SIG-M5 (cell line): ENCODE measurements around the gene ABCA7.

Experiments
- DNase-seq: peaks from one replicate; lab custom pipeline; 2025; lab: John Stamatoyannopoulos, UW

ABCA7 gene, protein sequence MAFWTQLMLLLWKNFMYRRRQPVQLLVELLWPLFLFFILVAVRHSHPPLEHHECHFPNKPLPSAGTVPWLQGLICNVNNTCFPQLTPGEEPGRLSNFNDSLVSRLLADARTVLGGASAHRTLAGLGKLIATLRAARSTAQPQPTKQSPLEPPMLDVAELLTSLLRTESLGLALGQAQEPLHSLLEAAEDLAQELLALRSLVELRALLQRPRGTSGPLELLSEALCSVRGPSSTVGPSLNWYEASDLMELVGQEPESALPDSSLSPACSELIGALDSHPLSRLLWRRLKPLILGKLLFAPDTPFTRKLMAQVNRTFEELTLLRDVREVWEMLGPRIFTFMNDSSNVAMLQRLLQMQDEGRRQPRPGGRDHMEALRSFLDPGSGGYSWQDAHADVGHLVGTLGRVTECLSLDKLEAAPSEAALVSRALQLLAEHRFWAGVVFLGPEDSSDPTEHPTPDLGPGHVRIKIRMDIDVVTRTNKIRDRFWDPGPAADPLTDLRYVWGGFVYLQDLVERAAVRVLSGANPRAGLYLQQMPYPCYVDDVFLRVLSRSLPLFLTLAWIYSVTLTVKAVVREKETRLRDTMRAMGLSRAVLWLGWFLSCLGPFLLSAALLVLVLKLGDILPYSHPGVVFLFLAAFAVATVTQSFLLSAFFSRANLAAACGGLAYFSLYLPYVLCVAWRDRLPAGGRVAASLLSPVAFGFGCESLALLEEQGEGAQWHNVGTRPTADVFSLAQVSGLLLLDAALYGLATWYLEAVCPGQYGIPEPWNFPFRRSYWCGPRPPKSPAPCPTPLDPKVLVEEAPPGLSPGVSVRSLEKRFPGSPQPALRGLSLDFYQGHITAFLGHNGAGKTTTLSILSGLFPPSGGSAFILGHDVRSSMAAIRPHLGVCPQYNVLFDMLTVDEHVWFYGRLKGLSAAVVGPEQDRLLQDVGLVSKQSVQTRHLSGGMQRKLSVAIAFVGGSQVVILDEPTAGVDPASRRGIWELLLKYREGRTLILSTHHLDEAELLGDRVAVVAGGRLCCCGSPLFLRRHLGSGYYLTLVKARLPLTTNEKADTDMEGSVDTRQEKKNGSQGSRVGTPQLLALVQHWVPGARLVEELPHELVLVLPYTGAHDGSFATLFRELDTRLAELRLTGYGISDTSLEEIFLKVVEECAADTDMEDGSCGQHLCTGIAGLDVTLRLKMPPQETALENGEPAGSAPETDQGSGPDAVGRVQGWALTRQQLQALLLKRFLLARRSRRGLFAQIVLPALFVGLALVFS (N-terminal part only)

DNA sequence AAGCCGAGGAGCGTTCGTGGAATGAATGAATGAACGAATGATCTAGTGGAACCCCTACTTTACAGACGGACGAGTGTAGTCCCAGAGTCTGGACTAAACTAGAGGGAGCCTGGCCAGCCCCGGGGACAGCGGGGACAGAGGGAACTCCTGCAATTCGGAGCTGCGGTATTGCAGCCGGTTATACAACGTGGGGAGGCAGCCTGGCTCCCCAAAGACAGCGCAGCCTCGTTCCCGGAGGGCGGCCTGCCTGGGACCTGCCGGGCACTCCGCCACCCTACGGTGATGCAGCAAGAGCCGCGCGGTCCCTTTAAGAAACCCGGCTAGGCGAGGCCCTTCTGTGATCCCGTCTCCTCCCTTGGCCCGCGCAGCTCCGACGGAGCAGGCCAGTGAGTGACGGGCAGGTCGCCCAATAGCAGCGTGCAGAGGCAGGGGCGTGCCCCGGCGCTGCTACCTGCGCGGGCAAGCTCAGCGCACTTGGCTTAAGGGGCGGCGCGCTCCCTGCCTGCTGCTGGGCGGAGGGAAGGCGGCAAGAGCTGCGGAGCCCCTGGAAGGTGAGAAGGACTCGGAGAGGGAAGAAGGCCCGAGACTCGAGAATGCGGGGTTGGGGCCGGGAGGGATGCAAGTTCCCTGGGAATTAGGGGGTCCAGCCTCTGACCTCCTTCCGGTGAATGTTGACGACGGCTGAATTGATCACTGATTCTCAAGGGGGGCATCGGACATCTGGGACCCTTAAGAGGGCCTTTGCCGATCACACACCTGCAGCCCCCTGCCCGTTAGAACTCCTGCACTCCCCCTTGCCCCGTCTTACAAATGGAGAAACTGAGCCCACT, at the start of gene ABCA7:
Gene ABCA7 (plus strand): TSS at position 462 of the 830 bp plus-strand sequence. CDS start 1,255 bp downstream, outside the sequence.
- DNase-seq = peak; percentile 66

DNA sequence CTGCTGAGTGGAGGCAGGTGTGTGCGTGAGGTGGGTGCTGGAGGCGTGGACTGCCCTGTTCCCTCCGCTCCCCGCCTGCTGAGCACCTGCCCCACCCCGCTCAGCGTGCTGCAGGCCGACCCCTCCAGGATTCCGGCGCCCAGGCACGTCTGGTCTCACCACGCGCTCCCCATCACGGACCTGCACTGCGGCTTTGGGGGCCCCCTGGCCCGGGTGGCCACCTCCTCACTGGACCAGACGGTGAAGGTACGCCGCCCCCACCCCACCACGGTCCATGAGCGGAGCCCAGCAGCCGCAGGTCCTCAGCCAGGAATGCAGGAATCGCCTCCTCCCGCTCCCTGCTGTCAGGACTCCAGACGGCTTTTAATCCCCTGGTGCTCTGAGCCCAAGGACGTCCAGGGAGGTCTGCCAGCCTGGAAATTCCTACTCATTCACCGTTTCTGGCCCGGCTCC, 49.8 kb upstream of the ABCA7 start:
- no peak for DNase-seq

DNA sequence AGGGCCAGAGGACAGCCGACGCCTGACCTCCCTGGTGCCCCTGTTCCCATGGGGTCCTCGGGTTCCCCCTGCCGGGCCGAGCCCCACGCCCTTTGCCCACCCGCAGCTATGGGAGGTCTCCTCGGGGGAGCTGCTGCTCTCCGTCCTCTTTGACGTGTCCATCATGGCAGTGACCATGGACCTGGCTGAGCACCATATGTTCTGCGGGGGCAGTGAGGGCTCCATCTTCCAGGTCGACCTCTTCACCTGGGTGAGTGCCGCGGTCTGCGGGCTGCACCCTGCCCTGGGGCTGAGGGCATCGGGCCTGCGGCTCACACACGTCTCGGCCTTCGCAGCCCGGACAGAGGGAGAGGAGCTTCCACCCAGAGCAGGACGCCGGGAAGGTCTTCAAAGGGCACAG, 49.2 kb upstream of the ABCA7 start:
- DNase-seq = no peak

DNA sequence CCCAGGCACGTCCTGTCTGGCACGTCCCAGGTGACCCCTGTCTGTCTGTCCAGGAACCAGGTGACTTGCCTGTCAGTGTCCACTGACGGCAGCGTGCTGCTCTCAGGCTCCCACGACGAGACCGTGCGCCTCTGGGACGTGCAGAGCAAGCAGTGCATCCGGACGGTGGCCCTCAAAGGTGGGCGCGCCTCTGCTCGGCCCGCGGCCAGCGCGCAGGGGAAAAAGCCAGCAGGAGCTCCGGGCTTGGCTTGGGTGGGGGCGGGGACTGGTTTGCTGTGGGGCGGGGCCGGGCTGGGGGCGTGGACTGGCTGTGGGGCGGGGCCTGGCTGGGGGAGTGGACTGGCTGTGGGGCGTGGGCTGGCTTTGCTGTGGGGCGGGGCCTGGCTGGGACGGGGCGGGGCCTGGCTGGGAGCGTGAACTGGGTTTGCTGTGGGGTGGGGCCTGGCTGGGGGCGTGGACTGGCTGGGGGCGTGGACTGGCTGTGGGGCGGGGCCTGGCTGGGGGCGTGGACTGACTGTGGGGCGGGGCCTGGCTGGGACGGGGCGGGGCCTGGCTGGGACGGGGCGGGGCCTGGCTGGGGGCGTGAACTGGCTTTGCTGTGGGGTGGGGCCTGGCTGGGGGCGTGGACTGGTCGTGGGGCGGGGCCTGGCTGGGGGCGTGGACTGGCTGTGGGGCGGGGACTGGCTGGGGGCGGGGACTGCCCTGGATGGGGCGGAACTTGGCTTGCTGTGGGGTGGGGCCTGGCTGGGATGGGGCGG, 48.6 kb upstream of the ABCA7 start:
- no peak for DNase-seq

DNA sequence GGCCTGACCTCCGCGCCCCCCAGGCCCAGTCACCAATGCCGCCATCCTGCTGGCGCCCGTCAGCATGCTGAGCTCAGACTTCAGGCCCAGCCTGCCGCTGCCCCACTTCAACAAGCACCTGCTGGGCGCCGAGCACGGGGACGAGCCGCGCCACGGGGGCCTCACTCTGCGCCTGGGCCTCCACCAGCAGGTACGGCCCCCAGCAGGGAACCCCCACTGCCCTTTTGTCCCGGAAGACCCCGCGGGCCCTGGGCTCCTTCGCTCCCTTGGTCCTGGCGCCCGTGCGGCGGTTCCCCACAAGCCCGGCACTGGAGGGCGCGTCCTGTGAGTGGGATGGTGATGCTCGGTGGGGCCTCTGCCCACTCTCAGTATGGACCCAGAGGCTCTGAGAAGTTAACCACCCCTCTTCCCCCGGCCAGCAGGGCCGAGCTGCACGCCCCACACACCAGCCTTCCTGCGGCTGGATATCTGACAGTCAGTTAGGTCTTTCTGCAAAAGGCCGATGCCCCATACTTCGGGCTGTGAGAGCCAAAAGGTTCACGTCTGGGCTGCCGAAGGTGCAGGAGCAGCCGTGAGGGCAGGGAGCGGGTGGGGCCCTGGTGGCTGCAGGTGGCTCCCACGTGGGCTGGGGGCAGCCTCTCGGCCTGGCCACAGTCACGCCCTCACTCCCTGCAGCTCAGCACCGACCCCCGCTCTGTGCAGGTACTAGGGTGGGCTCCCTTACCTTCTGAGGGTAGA, 47.8 kb upstream of the ABCA7 start:
- DNase-seq = no peak

DNA sequence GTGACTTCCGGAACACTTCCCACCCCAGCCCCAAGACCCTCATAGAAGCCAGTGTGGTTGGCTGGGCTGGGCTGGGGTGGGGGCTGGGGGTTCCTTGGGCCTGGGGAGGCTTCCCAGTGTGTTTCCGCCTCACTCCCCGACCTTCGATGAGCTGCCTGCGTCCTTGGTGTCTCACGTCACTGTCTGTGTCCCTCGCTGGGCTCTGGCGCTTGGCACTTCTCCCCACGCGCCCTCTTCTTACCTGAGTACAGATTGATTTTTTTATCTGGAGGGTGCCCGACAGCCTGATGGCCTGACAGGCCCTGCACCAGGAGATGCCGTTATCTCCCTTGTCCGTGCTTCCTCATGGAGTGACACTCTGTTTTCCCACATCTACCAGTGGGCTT, 47.2 kb upstream of the ABCA7 start:
- no peak for DNase-seq

DNA sequence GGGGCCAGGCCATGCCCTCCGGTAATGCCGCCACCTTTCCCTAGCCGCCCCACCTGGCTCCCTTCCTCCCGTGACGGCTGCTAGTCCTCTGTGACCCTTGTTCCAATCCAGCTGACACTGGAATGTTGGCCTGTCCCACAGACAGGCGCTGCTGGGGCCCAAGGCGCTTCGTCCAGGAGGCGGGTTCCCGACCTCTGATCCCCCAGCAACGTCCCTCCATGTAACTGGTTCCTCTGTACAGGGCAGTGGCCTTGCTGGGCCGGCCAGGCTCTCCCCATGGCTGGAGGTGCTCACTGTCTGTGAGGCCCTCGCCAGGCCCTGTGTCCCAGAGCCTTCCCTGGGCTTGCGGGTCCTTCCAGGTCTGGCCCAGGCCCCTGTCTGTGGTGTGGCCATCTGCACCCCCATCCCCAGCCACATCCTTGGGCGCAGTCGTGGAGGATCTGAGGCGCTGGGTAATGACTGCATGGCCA, 46.5 kb upstream of the ABCA7 start:
- no peak for DNase-seq

DNA sequence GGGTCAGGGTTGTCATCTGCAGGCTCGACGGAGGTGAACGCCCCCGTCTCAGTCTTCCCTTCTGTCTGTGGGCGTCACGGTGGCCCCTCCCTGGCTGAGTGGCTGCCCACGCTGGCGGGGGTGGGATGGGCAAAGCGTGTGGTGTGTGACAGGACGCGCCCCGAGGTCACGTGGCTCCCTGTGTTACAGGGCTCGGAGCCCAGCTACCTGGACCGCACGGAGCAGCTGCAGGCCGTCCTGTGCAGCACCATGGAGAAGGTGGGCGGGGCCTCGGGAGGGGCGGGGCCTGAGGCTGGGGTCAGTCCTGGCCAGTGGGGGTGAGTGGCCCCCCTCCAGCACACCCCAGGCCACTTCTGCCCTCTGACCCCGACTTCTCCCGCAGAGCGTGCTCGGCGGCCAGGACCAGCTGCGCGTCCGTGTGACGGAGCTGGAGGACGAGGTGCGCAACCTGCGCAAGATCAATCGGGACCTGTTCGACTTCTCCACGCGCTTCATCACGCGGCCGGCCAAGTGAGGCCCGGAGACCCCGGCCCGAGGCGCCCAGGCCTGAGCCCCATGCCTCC, 46.0 kb upstream of the ABCA7 start:
- DNase-seq = no peak

DNA sequence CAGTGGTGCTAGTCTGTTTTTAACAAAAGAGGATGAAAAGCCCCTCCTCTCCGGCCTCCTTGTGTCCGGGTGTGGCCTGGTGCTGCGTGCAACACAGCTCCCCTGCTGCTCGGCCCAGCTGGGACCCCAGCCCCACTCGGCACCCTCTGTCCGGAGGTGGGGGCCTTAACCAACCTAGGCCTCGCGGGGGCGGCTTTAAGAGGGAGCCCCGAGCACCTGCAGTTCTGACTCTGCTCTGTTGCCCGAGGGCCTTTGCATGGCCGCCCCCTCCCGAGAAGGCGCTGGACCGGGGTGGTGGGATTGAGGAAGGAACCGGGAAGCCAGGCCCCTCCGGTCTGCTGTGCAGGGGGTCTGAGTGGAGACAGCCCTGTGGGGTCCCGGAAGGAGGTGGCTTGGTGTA, 45.4 kb upstream of the ABCA7 start:
- no peak for DNase-seq

DNA sequence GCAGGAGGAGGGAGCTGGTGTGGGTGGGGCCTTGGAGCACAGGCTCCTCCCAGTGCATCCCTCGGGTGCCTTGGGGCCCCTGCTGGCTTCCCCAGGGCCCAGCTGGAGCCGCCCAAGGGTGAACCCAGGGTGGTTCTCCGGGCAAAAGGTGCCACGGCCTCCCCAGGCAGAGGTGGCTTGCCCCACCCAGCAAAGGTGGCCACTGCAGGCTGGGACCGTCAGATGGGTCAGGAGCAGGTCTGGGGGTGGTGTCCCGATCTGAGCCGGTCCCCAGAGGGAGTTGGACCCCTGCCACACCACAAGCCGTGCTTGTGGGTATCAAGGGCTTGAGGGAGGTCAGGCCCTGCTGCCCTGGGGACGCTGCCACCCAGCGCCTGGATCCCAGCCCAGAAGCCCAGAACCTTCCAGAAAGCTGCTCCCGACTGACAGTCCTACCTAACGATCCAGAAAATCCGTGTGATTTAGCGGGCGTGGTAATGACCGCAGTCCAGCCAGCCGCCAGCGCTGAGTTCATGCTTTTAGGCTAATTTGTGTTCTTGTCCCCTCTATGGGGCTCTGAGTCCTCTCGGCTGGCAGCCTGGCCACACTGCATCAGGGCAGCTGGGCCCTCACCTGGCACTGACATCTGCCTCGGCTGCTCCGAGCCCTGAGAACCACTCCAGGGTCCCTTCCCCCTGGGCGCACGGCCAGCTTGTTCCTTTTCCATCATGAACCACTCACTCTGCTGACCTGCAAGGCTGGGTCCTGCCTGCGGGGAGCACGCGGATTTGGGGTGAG, 44.7 kb upstream of the ABCA7 start:
- DNase-seq = no peak

DNA sequence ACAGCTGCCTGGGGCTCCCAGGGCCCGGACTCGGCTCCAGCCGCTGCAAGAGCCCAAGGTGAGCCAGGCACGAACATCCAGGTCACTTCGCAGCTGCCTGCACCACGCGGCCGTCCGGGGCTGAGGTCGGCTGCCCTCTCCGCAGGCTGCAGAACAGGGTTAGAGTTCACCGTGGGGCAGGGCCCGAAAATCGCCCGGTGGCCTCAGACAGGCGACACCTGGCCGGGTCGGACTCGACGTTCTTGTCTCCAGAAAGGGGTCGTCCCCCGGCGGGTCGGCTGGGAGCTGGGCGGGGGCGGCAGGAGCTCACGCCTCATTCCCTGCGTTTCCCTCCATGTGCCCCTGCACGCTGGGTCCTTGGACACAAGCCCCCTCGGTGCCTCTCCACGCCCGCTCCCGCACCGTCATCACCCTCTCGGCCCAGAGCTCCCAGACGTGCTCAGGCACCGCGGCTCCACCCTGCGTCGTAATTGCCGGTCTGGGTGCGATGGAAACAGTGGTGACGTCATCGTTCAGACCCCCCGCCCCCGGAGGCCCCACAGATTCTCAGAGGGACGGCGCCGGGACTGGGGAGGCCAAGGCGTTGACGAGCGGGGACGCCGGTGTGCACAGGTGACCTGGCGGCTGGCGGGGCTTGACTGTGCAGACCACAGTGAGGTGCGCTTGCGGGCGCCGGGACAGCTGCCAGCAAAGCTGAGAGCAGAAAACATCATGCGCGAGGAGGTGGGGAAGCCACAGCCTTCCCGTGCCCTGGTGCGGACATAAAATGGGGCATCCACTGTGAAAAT, 43.7 kb upstream of the ABCA7 start:
- DNase-seq = no peak

DNA sequence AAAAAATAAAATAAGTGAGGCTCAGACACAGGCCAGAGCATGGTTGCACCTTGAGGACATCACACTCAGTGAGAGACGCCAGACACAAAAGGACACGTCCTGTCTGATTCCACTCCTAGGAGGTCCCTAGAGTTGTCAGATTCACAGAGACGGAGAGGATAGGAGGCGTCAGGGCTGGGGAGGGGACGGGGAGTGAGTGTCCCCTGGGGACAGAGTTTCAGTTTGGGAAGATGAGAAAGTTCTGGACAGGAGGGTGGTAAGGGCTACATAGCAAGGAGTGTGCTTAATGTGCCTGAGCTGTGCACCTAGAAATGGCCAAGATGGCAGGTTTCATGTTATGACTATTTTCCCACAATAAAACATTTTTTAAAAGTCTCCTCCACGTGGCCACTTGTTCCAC, 41.8 kb upstream of the ABCA7 start:
- no peak for DNase-seq

DNA sequence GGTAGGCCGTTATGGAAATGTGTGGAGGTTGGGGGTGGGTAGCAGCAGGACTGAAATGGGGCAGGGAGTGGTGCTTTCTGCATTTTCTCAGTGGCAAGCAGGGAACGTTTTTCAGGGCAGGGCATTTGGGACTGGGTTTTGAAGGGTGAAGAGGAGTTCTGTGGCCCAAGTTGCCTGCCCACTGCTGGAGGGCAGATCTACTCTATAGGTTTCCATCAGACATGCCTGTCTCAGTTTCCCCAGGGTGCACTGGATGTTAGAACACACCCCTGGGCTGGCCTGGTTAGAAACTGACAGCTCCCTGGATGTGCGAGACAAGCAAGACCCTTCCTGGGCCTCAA, 40.6 kb upstream of the ABCA7 start:
- DNase-seq = no peak

DNA sequence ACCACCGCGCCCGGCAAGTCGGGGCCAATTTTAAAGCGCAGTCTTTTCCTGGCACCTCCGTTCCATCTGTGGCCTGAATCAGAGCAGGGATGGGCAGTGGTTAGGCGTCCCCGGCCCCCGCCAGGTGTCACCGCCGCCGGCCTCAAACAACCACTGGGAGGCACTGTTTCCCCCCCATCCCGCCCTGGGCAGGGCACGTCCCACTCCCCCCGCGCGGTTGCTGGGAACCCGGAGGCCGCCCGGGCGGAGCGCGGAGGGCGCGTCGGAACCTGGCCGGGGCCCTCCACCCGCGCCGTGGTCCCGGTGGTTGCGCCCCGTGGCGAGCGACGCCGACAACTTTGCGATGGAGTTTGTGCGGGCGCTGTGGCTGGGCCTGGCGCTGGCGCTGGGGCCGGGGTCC, 39.8 kb upstream of the ABCA7 start, which contains the start of gene GRIN3B:
Gene GRIN3B (plus strand): TSS at position 325 of the 400 bp plus-strand sequence. CDS start 19 bp downstream, at position 344.
- no peak for DNase-seq

DNA sequence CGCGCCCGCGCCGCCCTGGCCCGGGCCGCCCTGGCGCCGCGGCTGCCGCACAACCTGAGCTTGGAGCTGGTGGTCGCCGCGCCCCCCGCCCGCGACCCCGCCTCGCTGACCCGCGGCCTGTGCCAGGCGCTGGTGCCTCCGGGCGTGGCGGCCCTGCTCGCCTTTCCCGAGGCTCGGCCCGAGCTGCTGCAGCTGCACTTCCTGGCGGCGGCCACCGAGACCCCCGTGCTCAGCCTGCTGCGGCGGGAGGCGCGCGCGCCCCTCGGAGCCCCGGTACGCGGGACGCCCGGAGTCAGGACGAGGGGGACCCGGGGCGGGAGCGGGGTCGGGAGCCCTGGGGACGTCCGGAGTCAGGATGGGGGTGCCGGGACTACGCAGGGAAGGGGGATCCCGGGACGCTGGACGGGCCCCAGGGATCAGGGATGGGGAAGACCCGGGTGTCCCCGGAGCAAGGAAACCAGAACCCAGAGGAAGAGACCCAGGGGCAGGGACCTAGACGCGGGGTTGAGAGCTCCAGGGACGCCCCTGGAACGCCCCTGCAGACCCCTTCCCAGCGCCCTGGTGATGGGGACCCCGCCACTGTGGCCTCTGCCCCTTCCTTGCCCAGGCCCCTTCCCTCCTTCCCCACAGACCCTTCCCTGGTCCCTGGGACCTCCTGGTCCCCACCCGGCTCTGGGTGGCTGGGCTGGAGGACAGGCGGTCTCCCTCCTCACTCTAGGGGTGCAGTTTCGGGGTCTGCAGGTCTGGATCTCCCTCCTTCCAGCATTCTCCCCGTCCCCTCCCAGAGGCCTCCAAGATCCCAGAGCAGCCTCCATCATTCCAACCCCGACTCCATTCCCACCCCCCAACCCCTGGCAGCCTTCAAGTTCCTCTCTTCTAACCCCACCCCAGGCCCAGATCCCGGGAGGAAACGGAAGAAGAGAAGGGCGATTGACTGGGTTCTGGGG, 39.0 kb upstream of the ABCA7 start:
- no peak for DNase-seq

DNA sequence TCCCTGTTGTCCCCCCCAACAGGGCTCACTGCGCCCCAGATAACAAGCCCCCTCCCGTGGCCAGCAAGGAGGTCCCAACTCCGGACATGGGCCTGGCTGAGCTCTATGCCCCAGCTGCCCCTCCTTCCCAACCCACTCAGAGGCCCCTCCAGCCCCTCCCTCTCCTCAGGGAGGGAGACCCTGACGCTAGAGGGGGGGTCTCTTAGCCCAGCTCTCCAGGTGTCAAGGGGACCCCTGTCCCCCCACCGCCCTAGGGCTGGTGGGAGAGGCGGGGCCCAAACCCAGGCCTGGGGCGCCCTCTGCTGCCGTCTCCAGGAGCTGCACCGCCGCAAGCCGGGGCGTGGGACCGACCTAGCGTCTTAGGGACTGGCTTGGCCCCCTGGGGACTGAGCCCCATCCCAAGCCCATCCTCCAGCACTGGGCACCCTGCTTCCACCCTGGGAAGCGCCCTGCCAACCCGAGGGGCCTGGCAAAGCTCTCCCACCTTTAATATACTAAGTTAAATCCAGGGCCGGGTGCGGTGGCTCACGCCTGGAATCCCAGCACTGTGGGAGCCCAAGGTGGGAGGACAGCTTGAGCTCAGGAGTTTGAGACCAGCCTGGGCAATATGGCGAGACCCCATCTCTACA, 38.3 kb upstream of the ABCA7 start:
- no peak for DNase-seq
